GM21786 (cell line): ENCODE data around the gene PRR16.
"Not testable (repeated sequence)": the region's sequence is repeated elsewhere in the genome, so short reads cannot be mapped to it uniquely, and the experiment has no call there.

Source experiments
- ATAC-seq: cut with Tn5 transposase; IDR thresholded peaks from one replicate; pipeline ENCODE4 v1.9.1; 2021; ENCODE audit not compliant: unreplicated experiment

The PRR16 gene

GRCh38 chr5:120632430-120632829 is 168.3 kb downstream of the PRR16 start:
- no peak for ATAC-seq

GRCh38 chr5:120638449-120638848 is 174.3 kb downstream of the PRR16 start:
- no peak for ATAC-seq

GRCh38 chr5:120640778-120641177 is 176.7 kb downstream of the PRR16 start:
- ATAC-seq: no peak

- no peak for ATAC-seq
Observed at GRCh38 chr5:120644516-120644915, 180.4 kb downstream of the PRR16 start.

- peak; percentile 76 for ATAC-seq
Observed at GRCh38 chr5:120655828-120656435, 191.8 kb downstream of the PRR16 start.

- ATAC-seq: no peak
Observed at GRCh38 chr5:120657104-120657503, 193.0 kb downstream of the PRR16 start.

GRCh38 chr5:120677481-120677880 is 213.4 kb downstream of the PRR16 start:
- ATAC-seq: no peak

GRCh38 chr5:120678279-120678678 is 214.2 kb downstream of the PRR16 start:
- ATAC-seq: no peak

- ATAC-seq: no peak
Observed at GRCh38 chr5:120682851-120683250, 218.8 kb downstream of the PRR16 start.

- ATAC-seq: no peak
Observed at GRCh38 chr5:120683580-120683979, 219.5 kb downstream of the PRR16 start.

- ATAC-seq: no peak
Observed at GRCh38 chr5:120684213-120684612, 220.1 kb downstream of the PRR16 start.

GRCh38 chr5:120684749-120685415 is 220.8 kb downstream of the PRR16 start:
- peak; percentile 46 for ATAC-seq

GRCh38 chr5:120690621-120691407 is 226.7 kb downstream of the PRR16 start:
- no peak for ATAC-seq

GRCh38 chr5:120692325-120692724 is 228.2 kb downstream of the PRR16 start:
- no peak for ATAC-seq

GRCh38 chr5:120695368-120695880 is 231.3 kb downstream of the PRR16 start:
- ATAC-seq: no peak

- no peak for ATAC-seq
Observed at GRCh38 chr5:120697147-120697546, 233.0 kb downstream of the PRR16 start.

- ATAC-seq: not testable (repeated sequence)
Observed at GRCh38 chr5:120697670-120698327, 233.7 kb downstream of the PRR16 start.

- not testable (repeated sequence) for ATAC-seq
Observed at GRCh38 chr5:120700653-120701052, 236.6 kb downstream of the PRR16 start.

GRCh38 chr5:120702817-120703538 is 238.9 kb downstream of the PRR16 start:
- ATAC-seq: not testable (repeated sequence)

- ATAC-seq: no peak
Observed at GRCh38 chr5:120703918-120704587, 240.0 kb downstream of the PRR16 start.
